GM12891 (cell line): ENCODE data around the gene CDH4.

Experiments
- PAX5 ChIP-seq: IDR thresholded peaks from 2 replicates; pipeline ENCODE4 v1.6.1; 2011; ENCODE audit warnings: low read length, moderate library complexity, mild to moderate bottlenecking; ENCODE audit not compliant: insufficient read depth, severe bottlenecking
- POLR2A ChIP-seq: IDR thresholded peaks from 2 replicates; pipeline ENCODE4 v1.6.1; 2011; ENCODE audit warnings: low read depth, low read length, control low read depth
- POLR2AphosphoS5 ChIP-seq: IDR thresholded peaks from 2 replicates; pipeline ENCODE4 v1.6.1; 2011; ENCODE audit warnings: low read depth, low read length, control low read depth
- SPI1 ChIP-seq: IDR thresholded peaks from 2 replicates; pipeline ENCODE4 v1.6.1; 2011; ENCODE audit warnings: low read depth, low read length, control low read depth
- TAF1 ChIP-seq: IDR thresholded peaks from 2 replicates; pipeline ENCODE4 v1.6.1; 2011; ENCODE audit warnings: low read depth, low read length, control low read depth

DNA sequence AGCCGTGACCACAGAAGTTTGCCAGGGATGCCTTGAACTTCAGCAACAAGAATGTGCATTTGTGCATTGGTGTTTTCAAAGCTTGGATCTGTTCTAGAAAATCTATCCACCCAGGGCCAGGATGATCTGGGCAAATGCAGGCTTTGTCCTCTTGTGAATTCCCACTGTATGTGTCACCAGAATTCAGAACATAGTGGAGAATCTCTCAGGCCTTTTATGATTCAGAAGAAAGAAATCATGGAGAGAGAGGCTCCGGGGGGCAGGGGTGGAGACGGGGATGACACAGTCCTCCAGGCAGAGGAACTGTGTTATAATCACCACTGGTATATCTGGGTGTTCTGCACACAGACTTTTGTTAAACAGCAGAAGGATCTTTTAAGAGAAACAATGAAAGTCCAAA is 304.1 kb downstream of the CDH4 start:
- TF ChIP-seq POLR2A (no peak), TAF1 (no peak), POLR2AphosphoS5 (no peak), SPI1 (no peak), PAX5 (no peak)
